Astrocyte (in vitro differentiated cells and primary cell): ENCODE measurements around the gene DLG1.

Source experiments
- CTCF ChIP-seq: IDR thresholded peaks from 2 replicates; pipeline ENCODE4 v1.5.1; 2011; ENCODE audit warnings: low read depth, mild to moderate bottlenecking, inconsistent platforms, low read length, moderate library complexity; ENCODE audit not compliant: insufficient read depth
- EZH2 ChIP-seq: IDR thresholded peaks from 2 replicates; pipeline ENCODE4 v1.6.1; 2012; ENCODE audit warnings: mild to moderate bottlenecking, low read length, inconsistent platforms; ENCODE audit not compliant: insufficient read depth

GRCh38 chr3:197155046-197155445 lies 143.4 kb downstream of the DLG1 start:
- no peak for TF ChIP-seq CTCF
- TF ChIP-seq EZH2, result no peak
